GM18907 (cell line): ENCODE results near the gene ABCB11.
A peak's percentile ranks its signal among the peaks of the same experiment; 100 is the strongest.
"Not testable (repeated sequence)": the region's sequence is repeated elsewhere in the genome, so short reads cannot be mapped to it uniquely, and the experiment has no call there.

ENCODE experiments used
- ATAC-seq: cut with Tn5 transposase; IDR thresholded peaks from one replicate; pipeline ENCODE4 v1.9.1; 2021; ENCODE audit warnings: mild to moderate bottlenecking, moderate library complexity; ENCODE audit not compliant: unreplicated experiment

ABCB11 gene

DNA sequence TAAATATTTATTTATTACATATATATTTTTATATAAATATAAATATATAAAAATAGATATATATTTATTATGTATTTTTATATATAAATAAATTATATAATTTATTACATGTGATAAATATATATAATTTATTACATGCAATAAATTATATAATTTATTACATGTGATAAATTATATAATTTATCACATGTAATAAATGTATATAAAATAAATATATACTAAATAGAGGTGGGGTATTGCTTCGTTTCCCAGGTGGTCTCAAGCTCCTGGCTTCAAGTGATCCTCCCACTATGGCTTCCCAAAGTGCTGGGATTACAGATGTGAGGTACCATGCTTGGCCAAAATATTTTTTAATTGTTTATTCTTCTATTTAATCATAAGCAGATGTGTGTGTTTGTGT lies 133.7 kb downstream of the ABCB11 start:
- no peak for ATAC-seq

DNA sequence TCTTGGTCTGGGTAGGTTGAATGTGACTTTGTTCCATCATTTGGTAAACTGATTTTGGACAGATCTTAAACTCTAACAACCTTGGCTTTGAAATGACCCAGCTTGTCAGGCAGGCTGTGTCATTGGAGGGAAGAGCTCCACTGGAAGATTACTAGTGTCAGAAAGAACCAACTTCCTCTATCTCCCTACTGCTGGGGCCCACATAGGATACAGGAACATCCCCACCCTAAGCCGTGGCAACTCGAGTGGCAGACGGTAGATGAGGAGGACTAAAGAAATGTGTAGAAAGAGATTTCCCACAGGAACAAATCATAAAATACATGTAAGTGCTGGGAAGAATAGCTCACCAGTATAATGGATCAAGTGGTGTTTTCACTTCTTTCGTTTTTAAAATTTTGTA lies 134.3 kb downstream of the ABCB11 start:
- no peak for ATAC-seq

DNA sequence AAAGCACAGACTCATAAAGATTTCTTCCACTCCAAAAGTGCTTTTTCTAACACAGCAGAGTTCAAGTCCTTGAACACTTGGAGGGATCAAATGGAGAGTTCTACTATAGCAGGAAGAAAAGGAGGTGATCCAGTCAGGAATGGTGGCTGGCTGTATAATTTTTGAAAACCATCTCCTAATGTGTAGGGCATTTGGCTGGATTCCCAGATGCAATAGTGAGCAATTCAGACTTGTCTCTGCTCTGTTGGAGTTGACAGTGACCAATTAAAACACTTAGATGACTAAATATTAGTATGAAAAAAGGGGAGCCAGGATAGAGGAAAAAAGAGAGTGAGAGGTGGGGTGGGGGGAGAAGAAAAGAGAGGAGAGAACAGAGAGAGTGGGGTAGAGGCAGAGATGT lies 135.4 kb downstream of the ABCB11 start:
- no peak for ATAC-seq

DNA sequence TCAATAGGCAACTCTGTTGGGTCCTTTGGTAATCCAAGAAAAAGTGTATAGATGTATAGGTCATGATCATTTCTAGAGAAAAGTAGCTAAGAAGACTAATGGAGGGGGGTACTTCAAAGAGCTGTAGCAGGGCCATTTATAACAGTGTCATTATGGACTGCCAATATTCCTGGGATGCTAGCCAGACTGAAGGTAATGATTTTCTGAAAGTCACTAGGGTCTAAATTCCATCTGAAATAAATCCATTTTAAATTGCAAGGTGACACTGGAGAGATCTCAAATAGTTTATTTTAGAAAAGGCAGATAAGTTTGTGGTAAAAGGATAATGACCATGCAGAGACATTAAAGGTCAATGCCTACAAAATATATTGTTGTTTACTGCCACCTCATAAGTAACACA lies 136.4 kb downstream of the ABCB11 start:
- ATAC-seq, result no peak

DNA sequence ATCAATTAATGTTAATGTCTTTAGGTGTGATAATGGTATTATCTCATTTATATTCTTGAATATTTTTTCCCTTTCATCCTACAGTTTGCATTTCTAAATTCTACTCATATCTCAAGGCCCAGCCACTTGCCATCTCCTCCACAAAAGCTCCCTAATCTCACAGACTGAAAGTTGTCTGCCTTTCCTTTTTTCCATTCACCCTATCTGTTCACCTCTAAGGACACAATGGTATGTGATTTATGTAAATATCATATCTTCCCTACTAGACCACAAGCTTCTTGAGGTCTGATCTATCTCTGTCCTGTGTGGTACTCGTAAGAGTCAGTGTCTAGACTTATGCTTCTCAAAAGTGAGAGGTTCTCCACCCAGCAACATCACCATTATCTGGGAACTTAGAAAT lies 137.0 kb downstream of the ABCB11 start:
- ATAC-seq, result no peak

DNA sequence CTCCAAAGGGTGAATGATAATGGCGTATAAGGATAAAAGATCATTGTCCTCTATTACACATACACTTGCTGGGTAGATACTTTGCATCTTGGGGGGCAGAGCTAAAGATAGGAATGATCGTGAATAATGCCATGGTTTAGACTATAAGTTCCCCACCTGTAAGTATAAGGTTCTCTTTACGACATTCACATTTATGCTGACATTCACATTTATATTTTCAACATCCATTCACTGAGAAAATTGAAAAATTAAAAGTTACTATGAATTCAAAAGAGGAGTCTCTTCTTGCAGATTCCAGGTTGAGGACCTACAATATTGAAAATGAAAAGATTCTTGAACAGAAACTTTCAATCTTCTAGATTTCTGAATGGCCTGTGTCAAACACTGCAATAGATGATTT lies 138.8 kb downstream of the ABCB11 start:
- no peak for ATAC-seq

DNA sequence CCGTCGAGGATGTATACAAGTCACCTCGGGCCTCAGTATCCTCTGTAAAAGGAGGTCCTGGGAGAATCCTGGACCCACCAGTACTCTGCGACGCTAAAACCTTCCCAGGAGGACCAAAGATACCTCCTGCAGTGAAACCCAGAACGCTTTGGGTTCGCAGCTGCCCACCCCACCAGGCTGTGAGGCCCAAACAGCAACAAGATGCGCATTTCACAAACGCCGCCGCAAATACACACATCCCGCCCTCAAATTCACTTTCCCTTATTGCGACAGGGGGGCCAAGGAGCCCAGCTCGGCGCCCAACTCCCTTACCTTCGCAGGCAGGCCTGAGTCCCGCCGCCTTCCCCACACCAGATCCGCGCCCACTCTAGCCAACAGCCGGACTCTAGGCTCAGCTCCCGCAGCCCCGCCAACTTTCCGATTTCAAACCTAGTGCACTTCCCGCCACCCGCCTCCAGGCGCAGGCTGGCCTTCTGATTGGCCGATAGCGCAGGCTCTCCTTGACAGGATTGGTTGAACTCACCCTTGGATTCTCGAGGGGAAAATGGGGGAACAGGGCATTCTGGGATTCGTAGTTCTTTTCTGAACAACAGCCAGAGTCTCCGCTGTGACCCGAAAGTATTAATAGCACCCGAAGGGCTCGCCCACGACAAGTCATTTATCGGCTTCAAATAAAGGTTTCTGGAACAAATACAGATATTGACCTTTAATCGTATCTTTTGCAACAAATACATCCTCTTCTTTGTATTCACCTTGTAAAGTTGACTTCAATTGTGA lies 140.9 kb downstream of the ABCB11 start, which contains the start of gene SPC25:
SPC25 (minus strand) TSS at position 425 of the 777 bp plus-strand sequence. CDS start 911 bp downstream, outside the sequence.
- ATAC-seq, result peak; percentile 100

DNA sequence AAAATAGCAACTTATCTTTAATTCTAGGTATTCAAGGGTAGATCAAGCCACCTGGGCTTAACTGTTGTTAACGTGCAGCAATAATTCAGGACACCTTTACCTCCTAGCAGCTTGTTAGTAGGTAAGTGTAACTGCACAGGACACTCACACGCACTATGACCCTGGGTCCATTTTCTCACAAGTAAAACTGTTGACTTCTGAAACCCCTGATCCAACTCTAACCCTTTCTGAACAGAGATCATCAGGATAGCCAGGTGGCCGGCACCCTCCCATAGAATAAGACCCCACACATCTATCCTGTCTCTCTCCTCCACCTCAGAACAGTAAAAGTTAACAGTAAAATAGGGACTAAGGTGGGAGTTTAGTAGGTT lies 141.5 kb downstream of the ABCB11 start:
- peak; percentile 5 for ATAC-seq

DNA sequence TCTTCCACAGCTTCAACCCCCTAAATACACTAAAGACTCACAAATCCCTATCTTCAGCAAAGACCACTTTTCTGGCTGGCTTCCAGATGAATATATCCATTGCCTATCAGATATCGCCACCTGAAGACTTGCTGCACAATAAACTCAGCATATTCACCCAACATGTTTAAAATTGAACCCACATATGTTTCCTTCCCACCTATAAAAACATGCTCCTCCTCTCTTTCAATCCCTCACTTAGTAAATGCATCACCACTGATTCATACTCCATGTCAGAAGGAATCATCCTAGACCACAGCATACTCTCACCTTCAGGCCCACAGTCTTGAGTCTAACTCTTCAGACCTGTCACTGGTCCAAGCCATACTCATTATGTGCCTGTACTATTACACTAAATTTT lies 146.1 kb downstream of the ABCB11 start:
- ATAC-seq, result no peak

DNA sequence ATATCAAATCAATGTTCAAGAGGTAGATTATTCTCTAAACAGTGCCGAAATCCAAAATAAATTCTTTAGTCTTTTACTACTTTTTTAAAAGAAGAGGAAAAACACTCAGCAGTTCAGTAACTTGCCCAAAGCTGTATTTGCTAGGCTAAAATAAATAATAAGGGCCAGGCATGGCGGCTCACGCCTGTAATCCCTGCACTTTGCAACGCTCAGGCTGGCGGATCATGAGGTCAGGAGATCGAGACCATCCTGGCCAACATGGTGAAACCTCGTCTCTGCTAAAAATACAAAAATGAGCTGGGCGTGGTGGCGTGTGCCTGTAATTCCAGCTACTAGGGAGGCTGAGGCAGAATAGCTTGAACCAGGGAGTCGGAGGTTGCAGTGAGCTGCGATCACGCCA lies 149.0 kb downstream of the ABCB11 start:
- ATAC-seq, result not testable (repeated sequence)

DNA sequence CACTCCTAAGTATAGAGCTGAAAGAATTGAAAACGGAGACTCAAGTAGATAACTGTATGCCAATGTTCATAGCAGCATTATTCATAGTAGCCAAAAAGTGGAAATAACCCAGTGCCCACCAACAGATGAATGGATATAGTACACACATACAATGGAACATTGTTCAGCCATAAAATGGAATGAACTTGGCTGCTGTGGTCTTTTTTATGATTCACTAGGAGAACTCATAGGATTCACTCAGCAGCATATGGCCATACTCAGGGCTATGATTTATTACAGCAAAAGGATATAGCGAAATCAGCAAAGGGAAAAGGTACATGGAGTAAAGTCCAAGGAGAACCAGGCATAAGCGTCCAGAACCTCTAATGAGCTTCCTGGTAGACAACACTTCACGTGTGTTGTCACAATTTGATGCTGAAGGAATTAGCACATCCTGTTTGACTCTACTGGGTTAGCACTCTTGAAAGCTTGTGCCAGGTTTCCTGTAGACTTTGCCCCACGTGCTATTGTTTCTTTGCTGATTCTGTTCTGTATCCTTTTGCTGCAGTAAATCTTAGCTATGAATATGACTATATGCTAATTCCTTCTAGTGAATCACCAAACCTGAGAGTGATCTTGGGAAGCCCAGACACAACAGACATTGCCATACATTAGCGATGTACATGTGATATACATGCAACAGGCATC lies 156.6 kb downstream of the ABCB11 start:
- no peak for ATAC-seq

DNA sequence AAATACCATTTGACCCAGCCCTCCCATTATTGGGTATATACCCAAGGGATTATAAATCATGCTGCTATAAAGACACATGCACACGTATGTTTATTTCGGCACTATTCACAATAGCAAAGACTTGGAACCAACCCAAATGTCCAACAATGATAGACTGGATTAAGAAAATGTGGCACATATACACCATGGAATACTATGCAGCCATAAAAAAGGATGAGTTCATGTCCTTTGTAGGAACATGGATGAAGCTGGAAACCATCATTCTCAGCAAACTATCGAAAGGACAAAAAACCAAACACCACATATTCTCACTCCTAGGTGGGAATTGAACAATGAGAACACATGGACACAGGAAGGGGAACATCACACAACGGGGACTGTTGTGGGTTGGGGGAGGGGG lies 160.3 kb downstream of the ABCB11 start:
- ATAC-seq, result not testable (repeated sequence)
